Memory B cell (primary cell): Measurements from ENCODE around the gene CFAP141.
A peak's percentile ranks its signal among the peaks of the same experiment; 100 is the strongest.
"Not testable (repeated sequence)": the region's sequence is repeated elsewhere in the genome, so short reads cannot be mapped to it uniquely, and the experiment has no call there.

Experiments
- ATAC-seq: fragments of 150-1000 bp; cut with Tn5 transposase; 2 replicates; pipeline ENCODE4 v1.10.0; 2021; ENCODE audit warnings: low read depth, mild to moderate bottlenecking, moderate library complexity
- DNase-seq, 2 donors: peaks; one replicate each; pipeline ENCODE4 v3.0.0; 2022; ENCODE audit warnings: low spot score in 2 of 2
- H3K27ac Mint-ChIP-seq: one replicate; pipeline ENCODE4 v1.8.0; 2022; ENCODE audit warnings: mild to moderate bottlenecking, moderate library complexity, mixed read lengths
- H3K27me3 Mint-ChIP-seq: one replicate; pipeline ENCODE4 v1.8.0; 2022; ENCODE audit warnings: mixed read lengths
- H3K36me3 Mint-ChIP-seq: one replicate; pipeline ENCODE4 v1.8.0; 2022; ENCODE audit warnings: mild to moderate bottlenecking, mixed read lengths
- H3K4me1 Mint-ChIP-seq: one replicate; pipeline ENCODE4 v1.8.0; 2022; ENCODE audit warnings: mixed read lengths
- H3K4me3 Mint-ChIP-seq: one replicate; pipeline ENCODE4 v1.8.0; 2022; ENCODE audit warnings: mild to moderate bottlenecking, moderate library complexity, mixed read lengths
- H3K9me3 Mint-ChIP-seq: one replicate; pipeline ENCODE4 v1.8.0; 2022; ENCODE audit warnings: mixed read lengths

CFAP141 gene

DNA sequence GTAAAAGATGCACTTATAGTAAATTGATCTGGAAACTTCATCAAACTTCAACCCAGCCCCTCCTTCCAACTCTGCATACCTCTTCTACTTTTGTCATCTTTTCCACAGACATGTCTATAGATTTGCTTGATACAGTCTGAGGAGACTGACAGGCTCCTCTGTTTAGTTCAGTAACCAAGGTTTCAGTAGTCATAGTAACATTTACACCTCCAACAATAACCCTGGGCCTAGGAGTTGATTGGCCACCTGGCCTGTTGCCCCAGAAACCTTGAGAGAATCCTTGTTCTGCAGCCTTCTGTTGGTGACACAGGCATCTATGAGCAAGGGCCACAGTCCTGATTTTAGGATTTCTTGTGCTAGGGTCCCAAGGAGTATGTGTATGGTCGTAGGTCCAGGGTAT lies at the start of gene CFAP141:
TSS of gene CFAP141 (minus strand) at position 138 of the 400 bp plus-strand sequence. CDS start at position 112, 26 bp downstream.
- Mint-ChIP-seq H3K27ac (peak within 1 kb of the TSS; percentile 36), H3K36me3 (peaks cover 22% of the 10 kb centered on the region), H3K4me1 (no peaks in the 10 kb centered on the region), H3K9me3 (no peaks in the 10 kb centered on the region), H3K4me3 (no peak within 1 kb of the TSS), H3K27me3 (no peaks in the 10 kb centered on the region)
- DNase-seq (no peak), ATAC-seq (peak; percentile 50)

DNA sequence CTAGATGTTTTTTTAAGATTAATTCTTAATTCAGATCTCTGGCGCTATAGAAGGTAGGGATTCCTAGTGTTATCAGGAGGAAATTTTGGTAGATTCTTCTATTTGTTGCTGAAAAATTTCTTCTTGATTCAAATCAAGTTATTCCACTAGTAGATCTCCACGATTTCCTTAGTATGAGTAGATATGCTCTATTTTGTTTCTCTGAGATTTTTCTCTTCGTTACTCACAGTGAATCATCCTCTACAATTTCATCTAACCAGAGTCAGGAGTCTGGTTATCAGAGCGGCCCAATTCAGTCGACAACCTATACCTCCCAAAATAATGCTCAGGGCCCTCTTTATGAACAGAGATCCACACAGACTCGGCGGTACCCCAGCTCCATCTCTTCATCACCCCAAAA lies 47.5 kb upstream of the CFAP141 start:
- H3K4me1 Mint-ChIP-seq, result no peaks in the 10 kb centered on the region
- H3K27ac Mint-ChIP-seq, result no peak overlapping the region
- H3K9me3 Mint-ChIP-seq, result no peaks in the 10 kb centered on the region
- no peak for ATAC-seq
- H3K27me3 Mint-ChIP-seq, result no peaks in the 10 kb centered on the region
- H3K36me3 Mint-ChIP-seq, result peaks cover 36% of the 10 kb centered on the region
- DNase-seq, result no peak
- H3K4me3 Mint-ChIP-seq, result no peak overlapping the region

DNA sequence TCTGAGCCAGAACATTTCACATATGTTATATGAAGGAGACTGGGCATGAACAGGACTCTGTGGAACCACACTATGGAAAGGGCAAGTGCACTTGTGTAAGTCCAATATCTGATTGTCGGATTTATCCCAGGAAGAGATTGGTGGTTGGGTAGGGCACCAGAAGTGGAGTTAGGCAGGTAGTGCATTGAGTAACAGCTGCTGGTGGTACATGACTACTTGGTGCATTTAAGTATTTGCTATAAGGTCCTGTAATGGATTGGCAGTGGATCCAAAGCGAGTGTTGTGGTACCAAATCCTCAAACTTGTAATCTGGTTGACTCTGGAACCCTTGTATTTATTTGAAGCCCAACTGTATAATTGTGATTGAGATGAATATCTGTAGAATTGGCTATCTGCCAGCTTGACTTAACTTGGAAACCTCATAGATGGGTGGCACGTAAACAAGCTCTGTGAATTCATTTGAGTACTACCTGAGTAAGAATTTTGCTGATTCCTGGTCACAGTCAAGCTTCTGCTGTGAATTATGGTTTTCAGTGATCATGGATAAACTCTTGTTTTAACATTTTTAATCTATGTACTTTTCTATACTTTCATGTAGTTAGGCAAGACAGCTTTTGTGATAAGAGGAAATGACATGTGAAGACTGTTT lies 35.7 kb upstream of the CFAP141 start:
- DNase-seq, result no peak
- no peaks in the 10 kb centered on the region for H3K9me3 Mint-ChIP-seq
- no peak for ATAC-seq
- H3K4me3 Mint-ChIP-seq, result no peak overlapping the region
- peaks cover 5% of the 10 kb centered on the region for H3K4me1 Mint-ChIP-seq
- no peaks in the 10 kb centered on the region for H3K27me3 Mint-ChIP-seq
- H3K27ac Mint-ChIP-seq, result no peak overlapping the region
- H3K36me3 Mint-ChIP-seq, result peaks cover 43% of the 10 kb centered on the region

DNA sequence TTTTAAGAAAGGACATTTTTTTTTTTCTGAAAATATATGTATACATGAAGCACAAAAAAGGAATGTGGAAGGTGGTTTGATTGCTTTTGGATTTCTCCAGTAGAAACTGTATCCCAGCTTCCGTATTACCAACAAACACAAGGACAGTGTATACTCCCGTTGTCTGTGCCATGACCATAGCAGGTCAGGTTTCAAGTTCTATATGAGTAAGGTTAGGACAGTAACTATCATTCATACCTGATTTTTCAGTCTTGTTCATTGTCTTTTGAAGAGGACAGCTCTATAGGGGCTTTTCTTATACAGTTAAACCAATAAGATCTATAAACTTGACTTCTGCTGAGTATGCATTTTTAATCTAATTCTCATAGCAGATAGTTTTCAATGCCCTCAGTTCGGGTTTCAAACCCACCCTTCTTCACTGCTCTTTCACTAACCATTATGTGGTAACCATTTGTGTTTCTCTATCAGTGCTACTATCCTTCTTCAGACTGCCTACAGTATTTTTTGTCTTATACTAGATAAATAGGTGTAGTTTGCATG lies 34.2 kb upstream of the CFAP141 start:
- H3K27me3 Mint-ChIP-seq, result no peaks in the 10 kb centered on the region
- no peaks in the 10 kb centered on the region for H3K9me3 Mint-ChIP-seq
- no peak overlapping the region for H3K4me3 Mint-ChIP-seq
- no peak overlapping the region for H3K27ac Mint-ChIP-seq
- peaks cover 51% of the 10 kb centered on the region for H3K36me3 Mint-ChIP-seq
- DNase-seq, result no peak
- H3K4me1 Mint-ChIP-seq, result peaks cover 5% of the 10 kb centered on the region
- ATAC-seq, result no peak

DNA sequence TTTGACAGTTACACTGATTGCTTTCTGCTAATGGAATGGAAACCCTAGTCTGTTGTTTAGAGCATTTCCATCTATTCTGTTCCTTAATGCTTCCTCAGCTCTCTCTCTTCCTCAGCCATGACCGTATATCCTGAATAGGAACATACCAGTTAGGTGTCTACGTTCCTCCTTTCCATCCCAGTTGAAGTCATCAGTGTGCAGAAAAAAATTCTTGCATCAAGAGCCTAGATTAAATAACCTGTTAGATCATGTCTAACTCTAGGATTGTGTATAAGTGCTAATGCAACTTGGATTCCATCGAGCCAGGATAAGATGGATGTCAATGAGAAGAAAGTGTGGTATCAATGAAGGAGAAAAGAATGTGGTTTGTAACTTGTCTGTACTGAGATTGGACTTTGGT lies 33.4 kb upstream of the CFAP141 start:
- Mint-ChIP-seq H3K4me1 (peaks cover 5% of the 10 kb centered on the region), H3K36me3 (peaks cover 54% of the 10 kb centered on the region), H3K27ac (no peak overlapping the region), H3K4me3 (no peak overlapping the region), H3K9me3 (no peaks in the 10 kb centered on the region), H3K27me3 (no peaks in the 10 kb centered on the region)
- DNase-seq (no peak), ATAC-seq (no peak)

DNA sequence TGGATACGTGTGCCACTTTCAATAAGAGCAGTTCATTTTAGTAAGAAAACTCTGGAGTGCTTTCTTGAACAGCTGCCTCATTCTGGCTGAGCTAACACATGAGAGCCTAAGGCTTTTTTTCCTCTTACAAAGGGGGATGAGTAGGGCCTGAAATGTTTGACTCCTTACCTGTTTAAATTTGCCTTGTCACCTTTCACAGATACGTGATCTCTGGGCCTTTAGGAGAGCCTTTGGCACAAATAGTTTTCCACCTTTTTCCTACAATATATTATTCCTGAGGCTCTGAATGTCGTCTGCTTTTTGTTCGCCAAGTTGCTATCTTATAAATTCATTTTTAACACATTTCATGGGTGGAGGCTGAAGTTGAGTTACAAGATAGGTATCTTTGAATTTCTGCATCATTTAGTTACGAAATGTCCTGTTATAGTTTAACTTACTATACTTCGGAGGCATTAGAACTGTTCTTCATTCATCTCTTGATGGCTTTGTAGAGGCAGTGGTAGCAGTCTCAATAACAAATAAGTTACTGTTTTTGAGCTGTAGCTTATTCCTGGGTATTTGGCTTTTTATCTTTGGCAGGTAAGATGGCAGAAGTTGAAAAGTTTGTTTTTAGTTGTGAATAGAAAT lies 31.9 kb upstream of the CFAP141 start:
- DNase-seq (no peak), ATAC-seq (no peak)
- no peak overlapping the region for H3K27ac Mint-ChIP-seq
- H3K27me3 Mint-ChIP-seq, result no peaks in the 10 kb centered on the region
- peaks cover 50% of the 10 kb centered on the region for H3K36me3 Mint-ChIP-seq
- H3K9me3 Mint-ChIP-seq, result no peaks in the 10 kb centered on the region
- H3K4me1 Mint-ChIP-seq, result peaks cover 8% of the 10 kb centered on the region
- no peak overlapping the region for H3K4me3 Mint-ChIP-seq

DNA sequence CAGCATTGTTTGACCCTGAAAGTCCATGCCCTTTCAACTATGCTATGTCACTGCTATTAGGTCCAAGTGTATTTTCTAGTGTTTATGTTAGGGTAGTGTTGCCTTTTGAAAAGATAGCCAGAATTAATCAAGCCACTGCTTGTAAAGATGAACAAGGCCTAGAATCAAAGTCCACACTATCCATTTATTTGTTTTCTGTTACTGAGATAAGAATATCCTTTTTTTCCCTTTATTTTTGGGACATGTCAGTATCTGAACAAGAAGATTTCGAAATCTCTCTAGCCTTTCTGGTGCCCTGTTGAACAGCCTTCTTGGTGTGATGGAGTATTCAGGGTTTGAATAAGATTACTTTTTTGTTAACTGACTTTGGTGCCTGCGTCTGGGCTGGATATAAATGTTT lies 31.3 kb upstream of the CFAP141 start:
- Mint-ChIP-seq H3K9me3 (no peaks in the 10 kb centered on the region), H3K27me3 (no peaks in the 10 kb centered on the region), H3K4me1 (peaks cover 8% of the 10 kb centered on the region), H3K27ac (no peak overlapping the region), H3K4me3 (no peak overlapping the region), H3K36me3 (peaks cover 45% of the 10 kb centered on the region)
- ATAC-seq (no peak), DNase-seq (no peak)

DNA sequence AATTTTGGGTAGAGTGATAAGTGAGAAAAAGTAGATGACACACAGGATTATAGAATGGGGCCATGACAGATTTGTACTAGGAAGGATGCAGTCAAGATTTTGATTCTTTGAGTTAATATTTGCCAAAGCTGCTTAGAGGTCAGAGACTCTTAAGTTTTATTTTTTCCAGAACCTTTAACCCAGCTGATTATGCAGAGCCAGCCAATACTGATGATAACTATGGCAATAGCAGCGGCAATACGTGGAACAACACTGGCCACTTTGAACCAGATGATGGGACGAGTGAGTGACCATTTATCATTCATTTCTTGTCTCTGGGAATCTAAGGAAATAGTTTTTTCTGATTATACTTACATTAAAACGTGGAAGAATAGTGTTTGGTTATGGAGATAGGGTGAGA lies 30.7 kb upstream of the CFAP141 start:
- Mint-ChIP-seq H3K36me3 (peaks cover 42% of the 10 kb centered on the region), H3K27ac (peak overlapping the region; percentile 24), H3K4me1 (peaks cover 8% of the 10 kb centered on the region), H3K27me3 (no peaks in the 10 kb centered on the region), H3K9me3 (no peaks in the 10 kb centered on the region), H3K4me3 (no peak overlapping the region)
- DNase-seq (no peak), ATAC-seq (no peak)

DNA sequence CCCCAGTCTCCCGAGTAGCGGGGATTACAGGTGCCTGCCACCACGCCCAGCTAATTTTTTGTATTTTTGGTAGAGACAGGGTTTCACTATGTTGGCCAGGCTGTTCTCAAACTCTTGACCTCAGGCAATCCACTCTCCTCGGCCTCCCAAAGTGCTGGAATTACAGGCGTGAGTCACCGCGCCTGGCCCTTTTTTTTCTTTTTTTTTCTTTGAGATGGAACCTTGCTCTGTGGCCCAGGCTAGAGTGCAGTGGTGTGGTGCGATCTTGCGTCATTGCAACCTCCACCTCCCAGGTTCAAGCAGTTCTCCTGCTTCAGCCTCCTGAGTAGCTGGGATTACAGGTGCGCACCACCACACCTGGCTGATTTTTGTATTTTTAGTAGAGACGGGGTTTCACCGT lies 27.0 kb upstream of the CFAP141 start:
- not testable (repeated sequence) for ATAC-seq, H3K9me3 Mint-ChIP-seq, H3K4me3 Mint-ChIP-seq, H3K27me3 Mint-ChIP-seq, H3K4me1 Mint-ChIP-seq, DNase-seq
- H3K27ac Mint-ChIP-seq, result peak overlapping the region; percentile 31
- peaks cover 31% of the 10 kb centered on the region for H3K36me3 Mint-ChIP-seq

DNA sequence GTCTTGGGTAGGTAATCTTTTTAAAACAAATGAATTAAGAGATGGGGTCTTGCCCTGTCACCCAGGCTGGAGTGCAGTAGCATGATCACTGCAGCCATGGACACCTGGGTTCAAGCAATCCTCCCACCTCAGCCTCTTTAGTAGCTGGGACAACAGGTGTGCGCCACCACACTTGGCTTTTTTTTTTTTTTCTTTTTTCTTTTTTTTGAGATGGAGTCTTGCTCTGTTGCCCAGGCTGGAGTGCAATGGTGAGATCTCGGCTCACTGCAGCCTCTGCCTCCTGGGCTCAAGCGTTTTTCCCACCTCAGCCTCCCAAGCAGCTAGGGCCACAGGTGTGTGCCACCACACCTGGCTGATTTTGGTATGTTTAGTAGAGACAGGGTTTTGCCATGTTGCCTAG lies 25.0 kb upstream of the CFAP141 start:
- H3K9me3 Mint-ChIP-seq, H3K27me3 Mint-ChIP-seq, DNase-seq, H3K4me1 Mint-ChIP-seq, ATAC-seq, H3K27ac Mint-ChIP-seq, H3K4me3 Mint-ChIP-seq: not testable (repeated sequence)
- H3K36me3 Mint-ChIP-seq, result peaks cover 25% of the 10 kb centered on the region

DNA sequence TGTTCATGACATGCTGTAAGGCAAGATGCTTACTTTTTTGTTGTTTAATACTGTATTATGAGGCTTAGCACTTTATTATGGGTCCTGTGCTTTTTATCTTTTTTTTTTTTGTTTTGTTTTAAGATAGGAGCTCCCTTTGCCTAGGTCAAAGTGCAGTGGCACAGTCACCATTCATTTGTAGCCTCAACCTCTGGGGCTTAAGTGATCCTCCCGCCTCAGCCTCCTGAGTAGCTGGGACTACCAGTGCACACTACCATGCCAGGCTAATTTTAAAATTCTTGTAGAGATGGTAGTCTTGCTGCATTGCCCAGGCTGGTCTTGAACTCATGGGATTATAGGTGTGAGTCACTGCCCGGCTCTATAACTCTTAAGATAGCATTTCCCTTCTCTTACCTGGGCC lies 19.2 kb upstream of the CFAP141 start:
- no peaks in the 10 kb centered on the region for H3K9me3 Mint-ChIP-seq
- H3K4me1 Mint-ChIP-seq, result peaks cover 40% of the 10 kb centered on the region
- peaks cover 18% of the 10 kb centered on the region for H3K36me3 Mint-ChIP-seq
- DNase-seq, result no peak
- H3K27ac Mint-ChIP-seq, result peak overlapping the region; percentile 31
- no peak overlapping the region for H3K4me3 Mint-ChIP-seq
- ATAC-seq, result no peak
- no peaks in the 10 kb centered on the region for H3K27me3 Mint-ChIP-seq

DNA sequence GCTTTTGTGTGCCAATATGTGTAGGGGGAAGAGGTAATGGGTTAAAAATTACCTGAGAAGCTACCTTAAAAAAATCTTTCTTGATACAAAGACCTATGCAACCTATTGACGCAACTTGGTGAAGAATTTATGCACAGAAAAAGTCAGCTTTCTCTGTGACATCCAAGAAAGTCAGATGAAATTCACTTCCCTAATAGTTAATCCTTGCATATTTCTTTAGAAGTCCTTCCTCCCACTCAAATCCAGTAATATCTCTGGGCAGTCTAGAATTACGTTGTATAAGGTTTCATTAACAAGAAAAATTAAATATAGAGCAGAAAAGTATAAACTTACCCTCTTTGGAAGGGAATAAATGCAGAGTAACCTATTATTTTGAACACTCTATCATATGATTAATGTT lies 17.5 kb upstream of the CFAP141 start:
- Mint-ChIP-seq H3K4me1 (peaks cover 50% of the 10 kb centered on the region), H3K4me3 (no peak overlapping the region), H3K9me3 (no peaks in the 10 kb centered on the region), H3K27me3 (no peaks in the 10 kb centered on the region), H3K36me3 (peaks cover 21% of the 10 kb centered on the region), H3K27ac (peak overlapping the region; percentile 95)
- ATAC-seq (no peak), DNase-seq (no peak)

DNA sequence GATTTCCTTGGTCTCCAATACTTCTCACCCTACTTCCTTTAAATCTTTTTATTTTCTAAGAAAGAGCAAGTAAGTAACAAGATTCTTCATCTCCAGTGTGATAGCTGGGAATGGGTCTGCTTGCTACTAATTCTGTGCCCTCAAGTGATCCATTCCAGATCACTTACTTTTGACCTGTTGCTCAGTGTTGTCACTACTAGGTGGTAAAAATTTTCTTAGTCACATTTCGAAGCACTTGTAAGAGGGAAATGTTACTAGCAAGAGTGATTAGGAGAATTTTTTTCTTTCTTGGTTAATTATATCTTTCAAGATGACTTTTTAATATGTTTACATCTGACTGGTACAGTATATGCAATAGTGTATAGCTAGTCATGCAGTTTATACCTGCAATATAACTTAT lies 16.8 kb upstream of the CFAP141 start:
- H3K4me3 Mint-ChIP-seq, result peak overlapping the region; percentile 56
- H3K9me3 Mint-ChIP-seq, result no peaks in the 10 kb centered on the region
- H3K27ac Mint-ChIP-seq, result peak overlapping the region; percentile 95
- no peaks in the 10 kb centered on the region for H3K27me3 Mint-ChIP-seq
- peaks cover 23% of the 10 kb centered on the region for H3K36me3 Mint-ChIP-seq
- ATAC-seq, result no peak
- no peak for DNase-seq
- H3K4me1 Mint-ChIP-seq, result peaks cover 54% of the 10 kb centered on the region

DNA sequence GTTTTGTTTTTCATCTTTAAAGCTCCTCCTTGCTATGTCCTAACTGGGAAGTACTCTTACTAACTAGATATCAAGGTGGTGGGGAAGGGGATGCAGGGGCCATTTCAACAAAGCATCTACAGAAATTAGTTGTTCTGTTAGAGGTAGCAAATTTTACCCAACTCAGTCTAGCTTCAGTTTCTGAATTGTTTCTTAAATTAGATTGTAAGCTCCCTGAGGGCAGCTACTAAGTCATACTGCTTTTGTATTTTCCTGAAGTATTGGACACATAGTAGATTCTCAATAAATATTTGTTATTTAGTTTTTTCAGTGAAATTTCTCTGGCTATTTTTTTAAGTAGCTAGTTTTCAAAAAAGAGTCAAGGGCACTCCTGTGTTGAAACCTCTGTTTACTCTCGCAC lies 16.4 kb upstream of the CFAP141 start:
- Mint-ChIP-seq H3K4me1 (peaks cover 54% of the 10 kb centered on the region), H3K4me3 (peak overlapping the region; percentile 90), H3K27ac (peak overlapping the region; percentile 95), H3K9me3 (no peaks in the 10 kb centered on the region), H3K36me3 (peaks cover 23% of the 10 kb centered on the region), H3K27me3 (no peaks in the 10 kb centered on the region)
- DNase-seq (no peak), ATAC-seq (no peak)
